ENCODE measurements around the gene ZBTB17.

DNA sequence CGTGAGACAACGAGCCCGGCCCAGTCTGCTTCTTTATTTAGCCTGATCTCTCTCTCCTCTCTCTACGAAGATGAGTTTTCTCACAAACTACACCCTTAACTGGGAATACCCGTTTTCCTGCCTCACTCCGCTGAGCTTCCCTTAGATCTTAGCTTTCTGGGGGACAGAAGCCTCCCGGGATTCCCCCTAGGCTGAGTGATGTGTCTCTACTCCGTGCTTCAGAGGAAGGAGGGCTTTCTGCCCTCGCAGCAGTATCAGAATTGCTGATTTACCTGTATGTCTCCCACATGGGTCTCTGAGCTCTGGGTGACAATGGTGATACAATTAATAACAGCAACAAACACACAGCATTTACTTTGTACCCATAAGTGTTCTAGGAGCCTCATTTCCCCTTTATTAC lies 1.0 kb downstream of the ZBTB17 start:
- TF ChIP-seq, protein P1, sequence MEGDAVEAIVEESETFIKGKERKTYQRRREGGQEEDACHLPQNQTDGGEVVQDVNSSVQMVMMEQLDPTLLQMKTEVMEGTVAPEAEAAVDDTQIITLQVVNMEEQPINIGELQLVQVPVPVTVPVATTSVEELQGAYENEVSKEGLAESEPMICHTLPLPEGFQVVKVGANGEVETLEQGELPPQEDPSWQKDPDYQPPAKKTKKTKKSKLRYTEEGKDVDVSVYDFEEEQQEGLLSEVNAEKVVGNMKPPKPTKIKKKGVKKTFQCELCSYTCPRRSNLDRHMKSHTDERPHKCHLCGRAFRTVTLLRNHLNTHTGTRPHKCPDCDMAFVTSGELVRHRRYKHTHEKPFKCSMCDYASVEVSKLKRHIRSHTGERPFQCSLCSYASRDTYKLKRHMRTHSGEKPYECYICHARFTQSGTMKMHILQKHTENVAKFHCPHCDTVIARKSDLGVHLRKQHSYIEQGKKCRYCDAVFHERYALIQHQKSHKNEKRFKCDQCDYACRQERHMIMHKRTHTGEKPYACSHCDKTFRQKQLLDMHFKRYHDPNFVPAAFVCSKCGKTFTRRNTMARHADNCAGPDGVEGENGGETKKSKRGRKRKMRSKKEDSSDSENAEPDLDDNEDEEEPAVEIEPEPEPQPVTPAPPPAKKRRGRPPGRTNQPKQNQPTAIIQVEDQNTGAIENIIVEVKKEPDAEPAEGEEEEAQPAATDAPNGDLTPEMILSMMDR (IDR thresholded peaks at IDR 0.05), result no peak
- no peak for TF ChIP-seq POLR2A (IDR thresholded peaks at IDR 0.05)
- no peak for TF ChIP-seq POLR2AphosphoS5 (IDR thresholded peaks at IDR 0.05; ENCODE audit: insufficient read depth in 1 of 2, low read depth in 1 of 2)
